Psoas muscle (tissue), 8 donors: Measurements from ENCODE around the gene UBE2O. TPM values are rescaled to one million over a fixed set of nuclear protein-coding genes. Genes with fewer than 3 reads are reported as not detected.

Experiments
- ATAC-seq, 4 donors: fragments of 200-7000 bp; cut with Tn5 transposase; one replicate each; pipeline ENCODE4 v1.9.1; 2020; ENCODE audit warnings: moderate library complexity in 3 of 4, mild to moderate bottlenecking in 2 of 4
- DNase-seq, 2 donors: peaks; one replicate each; pipeline ENCODE4 v3.0.0-alpha.2; 2020
- H3K27ac ChIP-seq: fragments of 200-600 bp; one replicate; pipeline ENCODE4 v1.8.0; 2022
- H3K27me3 ChIP-seq, 3 donors: fragments of 200-600 bp in 1 of 3; one replicate each; pipeline versions ENCODE4 v1.6.1 to v1.8.0; 2013 to 2022; ENCODE audit warnings: low read length in 2 of 3, mild to moderate bottlenecking in 2 of 3, moderate library complexity in 1 of 3; ENCODE audit not compliant: insufficient read depth in 3 of 3
- H3K36me3 ChIP-seq, 2 donors: fragments of 200-600 bp in 1 of 2; one replicate each; pipeline versions ENCODE4 v1.6.1 to v1.8.0; 2013 to 2022; ENCODE audit warnings: low read depth in 1 of 2, mild to moderate bottlenecking in 1 of 2, moderate library complexity in 1 of 2; ENCODE audit not compliant: insufficient read depth in 1 of 2
- H3K4me1 ChIP-seq: fragments of 200-600 bp; one replicate; pipeline ENCODE4 v1.8.0; 2022
- H3K4me3 ChIP-seq: fragments of 200-600 bp; one replicate; pipeline ENCODE4 v1.8.0; 2022; ENCODE audit warnings: mild to moderate bottlenecking
- H3K9me3 ChIP-seq: fragments of 200-600 bp; one replicate; pipeline ENCODE4 v1.8.0; 2022
- CTCF ChIP-seq: fragments of 200-600 bp; IDR thresholded peaks from one replicate; pipeline ENCODE4 v1.8.0; 2022; ENCODE audit warnings: antibody characterized with exemption
- WGBS, 3 donors: extraction: QIAGEN DNeasy Blood & Tissue Kit; methylation state at CpG; one replicate each; pipeline versions ENCODE4 v1.1.6 to v1.1.7; 2013; 5-methylcytosine and 5-hydroxymethylcytosine counted together
- intact Hi-C, 2 donors: fragments of 100-400 bp; cut with DNase I; formaldehyde crosslinking; loops; one replicate each; pipeline versions ENCODE4 v1.11.0 to v1.14.2; 2022
- polyA plus RNA-seq, 3 donors: library from polyadenylated mRNA; stranded (reverse); fragments of 200-250 nt; gene quantifications; one replicate each; pipeline ENCODE4 v1.2.3, GENCODE V29; 2013
- total RNA-seq, 4 donors: library from RNA; stranded (reverse); fragmentation: NEBNext Ultra II Directional in 2 of 4; extraction: Animal tissue kit (Norgen Biotek cat#: 25700) in 2 of 4; gene quantifications; one replicate each; pipeline versions ENCODE4 v1.2.1 to v1.2.4, GENCODE V29; 2021 to 2023
- donor health status: healthy with polysubstance abuse.
- donor health status: DM: no; HTN: no; CAD: no; lungs with moderate emphysema.
- donor health status: Bipolar disorder and iron deficiency.
- donor health status: healthy.
- donor health status: DM: yes; HTN: yes; CAD: no.
- donor health status: DM: no; HTN: no; CAD: no.
- donor health status: DM: no; HTN: no; CAD: no.
- donor health status: DM: yes; HTN: yes; CAD: no.

The UBE2O gene
- total and polyA plus RNA-seq, 7 donors, result 11.6 to 45.5 (median 37.3) TPM

GRCh38 chr17:76369804-76370203, 83.1 kb downstream of the UBE2O start:
- TF ChIP-seq CTCF, result no peak
- Histone ChIP-seq H3K9me3 (no peaks in the 10 kb centered on the region), H3K4me3 (no peak overlapping the region), H3K27ac (peak overlapping the region; percentile 53), H3K4me1 (peaks cover 13% of the 10 kb centered on the region), H3K27me3 (peaks cover 0 to 9% (median 0%) of the 10 kb centered on the region in 3 donors), H3K36me3 (no peaks in the 10 kb centered on the region)
- intact Hi-C loops, result loop anchor here in 1 of 2 donors (10.0 kb wide), 1 partner anchor 55 kb away; no protein-coding TSS in a partner anchor
- DNase-seq, result no peak
- WGBS, 3 donors, result 44 to 62% (median 48%) methylated on average over 7 of the region's 7 CpGs
- ATAC-seq, result peak in 1 of 4 donors; percentile 9

- WGBS, 3 donors, result 76 to 81% (median 79%) methylated on average over 10 of the region's 10 CpGs
- intact Hi-C loops, result loop anchor here in 1 of 2 donors (10.0 kb wide), 1 partner anchor 55 kb away; no protein-coding TSS in a partner anchor
- no peak overlapping the region for H3K27ac ChIP-seq
- peaks cover 13% of the 10 kb centered on the region for H3K4me1 ChIP-seq
- no peaks in the 10 kb centered on the region for H3K9me3 ChIP-seq
- no peak overlapping the region for H3K4me3 ChIP-seq
- ATAC-seq, result no peak
- H3K36me3 ChIP-seq, result no peaks in the 10 kb centered on the region
- peaks cover 0 to 13% (median 0%) of the 10 kb centered on the region in 3 donors for H3K27me3 ChIP-seq
- no peak for DNase-seq
- TF ChIP-seq CTCF, result no peak
Measured at GRCh38 chr17:76369379-76369778, 83.6 kb downstream of the UBE2O start.

- intact Hi-C loops, result loop anchor here in 1 of 2 donors (10.0 kb wide), 1 partner anchor 54 kb away; no protein-coding TSS in a partner anchor
- no peak overlapping the region for H3K27ac ChIP-seq
- H3K9me3 ChIP-seq, result no peaks in the 10 kb centered on the region
- ATAC-seq, result no peak
- no peak for TF ChIP-seq CTCF
- DNase-seq, result no peak
- peaks cover 0 to 17% (median 0%) of the 10 kb centered on the region in 3 donors for H3K27me3 ChIP-seq
- no peaks in the 10 kb centered on the region for H3K36me3 ChIP-seq
- 44 to 63% (median 46%) methylated on average over 9 to 11 of the region's 11 CpGs for WGBS, 3 donors
- H3K4me1 ChIP-seq, result peaks cover 13% of the 10 kb centered on the region
- H3K4me3 ChIP-seq, result no peak overlapping the region
Measured at GRCh38 chr17:76368545-76368944, 84.4 kb downstream of the UBE2O start.

- Histone ChIP-seq H3K4me1 (peaks cover 13% of the 10 kb centered on the region), H3K36me3 (no peaks in the 10 kb centered on the region), H3K9me3 (no peaks in the 10 kb centered on the region), H3K27ac (no peak overlapping the region), H3K4me3 (no peak overlapping the region), H3K27me3 (peaks cover 0 to 17% (median 0%) of the 10 kb centered on the region in 3 donors)
- no peak for DNase-seq
- WGBS, 3 donors, result 75 to 79% (median 75%) methylated on average over 6 of the region's 6 CpGs
- intact Hi-C loops, result loop anchor here in 1 of 2 donors (10.0 kb wide), 1 partner anchor 53 kb away; no protein-coding TSS in a partner anchor
- no peak for ATAC-seq
- no peak for TF ChIP-seq CTCF
Measured at GRCh38 chr17:76367642-76368041, 85.3 kb downstream of the UBE2O start.

GRCh38 chr17:76366247-76366646, 86.7 kb downstream of the UBE2O start:
- Histone ChIP-seq H3K36me3 (no peaks in the 10 kb centered on the region), H3K27me3 (peaks cover 0 to 17% (median 0%) of the 10 kb centered on the region in 3 donors), H3K4me1 (peaks cover 12% of the 10 kb centered on the region), H3K4me3 (no peak overlapping the region), H3K27ac (no peak overlapping the region), H3K9me3 (no peaks in the 10 kb centered on the region)
- intact Hi-C loops, result loop anchor here in 1 of 2 donors (10.0 kb wide), 1 partner anchor 51 kb away; no protein-coding TSS in a partner anchor
- no peak for DNase-seq
- 95 to 100% (median 100%) methylated on average over 3 of the region's 3 CpGs for WGBS, 3 donors
- TF ChIP-seq CTCF, result no peak
- no peak for ATAC-seq
